Measurements from ENCODE around the gene UBE2U.

Gene UBE2U

DNA sequence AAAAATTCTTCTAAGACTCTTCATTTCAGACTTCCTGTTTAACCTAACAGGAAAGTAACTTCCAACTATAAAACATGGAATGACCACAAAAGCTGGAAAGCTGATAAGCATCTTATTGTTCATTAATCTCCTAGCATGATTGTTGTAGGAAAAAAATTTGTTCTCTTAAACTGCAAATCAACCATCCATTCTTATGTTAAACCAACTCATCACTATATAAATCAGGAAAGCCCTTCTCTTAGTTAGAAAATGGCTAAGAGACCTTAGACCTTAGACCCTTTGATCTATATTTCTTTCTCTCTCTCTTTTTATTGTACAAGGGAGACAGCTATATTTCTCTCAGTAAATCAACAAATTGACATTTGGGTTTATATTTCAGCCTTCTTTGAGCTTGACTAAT is 101.4 kb downstream of the UBE2U start:
- no peak overlapping the region for H3K27ac ChIP-seq
- TF ChIP-seq, protein P1, sequence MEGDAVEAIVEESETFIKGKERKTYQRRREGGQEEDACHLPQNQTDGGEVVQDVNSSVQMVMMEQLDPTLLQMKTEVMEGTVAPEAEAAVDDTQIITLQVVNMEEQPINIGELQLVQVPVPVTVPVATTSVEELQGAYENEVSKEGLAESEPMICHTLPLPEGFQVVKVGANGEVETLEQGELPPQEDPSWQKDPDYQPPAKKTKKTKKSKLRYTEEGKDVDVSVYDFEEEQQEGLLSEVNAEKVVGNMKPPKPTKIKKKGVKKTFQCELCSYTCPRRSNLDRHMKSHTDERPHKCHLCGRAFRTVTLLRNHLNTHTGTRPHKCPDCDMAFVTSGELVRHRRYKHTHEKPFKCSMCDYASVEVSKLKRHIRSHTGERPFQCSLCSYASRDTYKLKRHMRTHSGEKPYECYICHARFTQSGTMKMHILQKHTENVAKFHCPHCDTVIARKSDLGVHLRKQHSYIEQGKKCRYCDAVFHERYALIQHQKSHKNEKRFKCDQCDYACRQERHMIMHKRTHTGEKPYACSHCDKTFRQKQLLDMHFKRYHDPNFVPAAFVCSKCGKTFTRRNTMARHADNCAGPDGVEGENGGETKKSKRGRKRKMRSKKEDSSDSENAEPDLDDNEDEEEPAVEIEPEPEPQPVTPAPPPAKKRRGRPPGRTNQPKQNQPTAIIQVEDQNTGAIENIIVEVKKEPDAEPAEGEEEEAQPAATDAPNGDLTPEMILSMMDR (conservative IDR thresholded peaks at IDR 0.05) = no peak

DNA sequence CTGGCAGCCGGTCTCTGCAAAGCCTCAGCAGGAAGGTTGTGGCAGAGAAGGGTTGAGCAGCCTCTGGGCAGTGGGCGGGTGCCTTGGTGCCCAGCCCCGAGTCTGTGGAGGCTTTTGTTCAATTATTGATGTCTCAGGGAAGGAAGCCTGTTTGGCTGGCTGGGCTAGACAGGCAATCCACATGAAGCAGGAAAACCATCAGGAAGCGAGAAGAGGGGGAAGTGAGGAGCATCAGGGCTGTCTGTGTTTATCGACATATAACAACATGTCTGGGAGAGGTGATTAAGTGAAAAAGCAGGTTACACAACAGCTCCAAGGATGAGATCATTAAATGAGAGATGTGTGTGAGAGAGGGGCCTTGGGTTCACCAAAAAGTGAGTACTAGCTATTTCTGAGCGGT is 105.4 kb downstream of the UBE2U start:
- TF ChIP-seq, protein P1 (conservative IDR thresholded peaks at IDR 0.05) = no peak
- no peak overlapping the region for H3K27ac ChIP-seq

DNA sequence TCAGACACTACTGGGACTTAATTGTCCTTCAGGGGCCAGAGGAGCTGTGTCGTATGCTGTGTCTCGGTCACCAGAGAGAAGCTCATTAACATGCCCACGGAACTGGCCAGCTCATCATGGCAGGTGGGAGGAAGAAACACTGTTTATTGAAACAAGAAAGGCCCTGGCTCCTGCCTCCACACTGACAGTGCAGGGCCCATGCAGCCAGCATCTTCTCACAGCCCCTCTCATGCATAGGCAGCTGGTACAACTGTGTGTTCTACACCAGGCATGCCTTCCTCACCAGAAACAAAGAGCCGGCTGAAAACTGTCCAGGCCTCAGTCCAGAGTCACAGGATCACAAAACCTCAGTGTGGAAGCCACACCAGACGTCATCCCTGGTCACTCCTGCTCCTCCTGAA is 106.0 kb downstream of the UBE2U start:
- H3K27ac ChIP-seq = no peak overlapping the region
- TF ChIP-seq, protein P1 (conservative IDR thresholded peaks at IDR 0.05) = no peak

DNA sequence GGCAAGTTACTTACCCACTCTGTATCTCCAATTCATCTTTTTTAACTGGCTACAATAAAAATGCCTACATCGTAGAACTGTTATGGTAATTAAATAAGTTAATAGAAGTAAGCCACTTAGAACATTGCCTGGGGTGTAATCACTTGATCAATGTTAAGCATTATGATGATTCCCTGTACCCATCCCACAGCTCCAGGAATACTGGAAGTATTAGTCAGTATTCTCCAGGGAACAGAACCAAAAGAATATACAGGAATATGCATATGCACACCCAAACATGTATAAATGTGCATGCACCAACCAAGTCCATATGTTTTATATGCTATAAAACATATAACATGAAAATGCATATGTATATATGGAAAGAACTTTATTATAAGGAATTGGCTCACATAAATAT is 107.3 kb downstream of the UBE2U start:
- TF ChIP-seq, protein P1 (conservative IDR thresholded peaks at IDR 0.05) = no peak
- no peak overlapping the region for H3K27ac ChIP-seq

DNA sequence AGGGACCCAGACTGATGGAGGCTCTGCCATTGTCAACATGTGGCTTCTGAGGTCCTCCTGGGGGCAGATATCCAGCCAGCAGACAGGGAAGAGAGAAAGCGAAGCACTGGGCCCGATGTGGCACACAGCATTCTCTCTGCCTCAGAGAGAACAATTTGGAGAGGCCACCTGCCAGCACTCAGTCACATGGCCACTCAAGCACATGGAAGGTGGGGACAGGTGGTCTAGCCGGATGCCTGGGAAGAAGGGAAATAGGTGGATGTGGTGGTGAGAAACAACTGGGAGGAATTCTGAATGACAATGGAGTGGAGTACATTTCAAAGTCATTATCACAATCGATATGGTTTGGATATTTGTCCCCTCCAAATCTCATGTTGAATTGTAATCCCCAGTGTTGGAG is 109.0 kb downstream of the UBE2U start:
- H3K27ac ChIP-seq = no peak overlapping the region
- TF ChIP-seq, protein P1 (conservative IDR thresholded peaks at IDR 0.05) = no peak

DNA sequence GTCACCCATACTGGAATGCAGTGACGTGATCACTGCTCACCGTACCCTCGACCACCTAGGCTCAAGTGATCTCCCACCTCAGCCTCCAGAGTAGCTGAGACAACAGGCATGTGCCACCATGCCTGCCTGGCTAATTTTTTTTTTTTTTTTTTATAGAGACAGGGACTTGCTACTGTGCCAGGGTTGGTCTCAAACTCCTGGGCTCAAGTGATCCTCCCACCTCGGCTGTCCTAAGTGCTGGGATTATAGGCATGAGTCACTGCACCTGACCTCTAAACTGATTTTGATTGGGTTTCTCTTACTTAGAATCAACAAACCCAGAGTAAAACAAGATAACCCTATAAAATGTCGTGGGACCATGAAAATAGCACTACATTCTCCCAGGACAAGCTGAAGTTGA is 112.0 kb downstream of the UBE2U start:
- TF ChIP-seq, protein P1 (conservative IDR thresholded peaks at IDR 0.05) = no peak
- H3K27ac ChIP-seq = no peak overlapping the region

Measured in VCaP (cell line).